ENCODE data around the gene SLC6A4.

- TF ChIP-seq, protein P1, sequence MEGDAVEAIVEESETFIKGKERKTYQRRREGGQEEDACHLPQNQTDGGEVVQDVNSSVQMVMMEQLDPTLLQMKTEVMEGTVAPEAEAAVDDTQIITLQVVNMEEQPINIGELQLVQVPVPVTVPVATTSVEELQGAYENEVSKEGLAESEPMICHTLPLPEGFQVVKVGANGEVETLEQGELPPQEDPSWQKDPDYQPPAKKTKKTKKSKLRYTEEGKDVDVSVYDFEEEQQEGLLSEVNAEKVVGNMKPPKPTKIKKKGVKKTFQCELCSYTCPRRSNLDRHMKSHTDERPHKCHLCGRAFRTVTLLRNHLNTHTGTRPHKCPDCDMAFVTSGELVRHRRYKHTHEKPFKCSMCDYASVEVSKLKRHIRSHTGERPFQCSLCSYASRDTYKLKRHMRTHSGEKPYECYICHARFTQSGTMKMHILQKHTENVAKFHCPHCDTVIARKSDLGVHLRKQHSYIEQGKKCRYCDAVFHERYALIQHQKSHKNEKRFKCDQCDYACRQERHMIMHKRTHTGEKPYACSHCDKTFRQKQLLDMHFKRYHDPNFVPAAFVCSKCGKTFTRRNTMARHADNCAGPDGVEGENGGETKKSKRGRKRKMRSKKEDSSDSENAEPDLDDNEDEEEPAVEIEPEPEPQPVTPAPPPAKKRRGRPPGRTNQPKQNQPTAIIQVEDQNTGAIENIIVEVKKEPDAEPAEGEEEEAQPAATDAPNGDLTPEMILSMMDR (IDR thresholded peaks at IDR 0.05; ENCODE audit: insufficient read depth, low read length) = no peak
- TF ChIP-seq POLR2AphosphoS5 (IDR thresholded peaks at IDR 0.05; ENCODE audit: low read depth) (no peak), REST (IDR thresholded peaks at IDR 0.05; ENCODE audit: insufficient replicate concordance, low read depth) (no peak), GABPA (IDR thresholded peaks at IDR 0.05; ENCODE audit: low read depth) (no peak)
Observed at GRCh38 chr17:30173649-30174048, 61.8 kb downstream of the SLC6A4 start.
